Lower leg skin (tissue), 4 donors: ENCODE measurements around the gene DPP10. TPM values are rescaled to one million over a fixed set of nuclear protein-coding genes. Genes with fewer than 3 reads are reported as not detected.

Experiments
- DNase-seq, 2 donors: peaks; one replicate each; pipeline ENCODE4 v3.0.0-alpha.2; 2019; ENCODE audit warnings: low spot score in 2 of 2
- H3K4me3 ChIP-seq: fragments of 200-600 bp; sonication (generic); 2 replicates; pipeline ENCODE4 v1.5.1; 2017; ENCODE audit warnings: mild to moderate bottlenecking, low read depth; ENCODE audit not compliant: poor library complexity, severe bottlenecking
- CTCF ChIP-seq, 3 donors: fragments of 450-650 bp; IDR thresholded peaks; one replicate each; pipeline ENCODE4 v1.5.1; 2016; ENCODE audit warnings: antibody characterized with exemption in 3 of 3, mild to moderate bottlenecking in 3 of 3, moderate library complexity in 2 of 3
- POLR2A ChIP-seq, 2 donors: fragments of 450-650 bp; IDR thresholded peaks; one replicate each; pipeline ENCODE4 v1.6.1; 2016 to 2017; ENCODE audit warnings: antibody characterized with exemption in 2 of 2, mild to moderate bottlenecking in 1 of 2, moderate library complexity in 1 of 2
- WGBS, 2 donors: methylation state at CpG; one replicate each; pipeline ENCODE4 v1.1.5; 2018; 5-methylcytosine and 5-hydroxymethylcytosine counted together
- intact Hi-C: fragments of 100-400 bp; cut with DNase I; formaldehyde crosslinking; loops from one replicate; pipeline ENCODE4 v1.15.0; 2023; ENCODE audit warnings: low total_unique reads
- total RNA-seq, 4 donors: library from RNA; depleted of rRNA; stranded (reverse); fragments of >200 nt; gene quantifications; one replicate each; pipeline ENCODE4 v1.1.0, GENCODE V29; 2016

Gene DPP10
- total RNA-seq, 4 donors from 2014 or later = 1.1 TPM; not detected in 3

- no peak for TF ChIP-seq CTCF (IDR thresholded peaks at IDR 0.05)
- no peak for TF ChIP-seq POLR2A (IDR thresholded peaks at IDR 0.05)
- intact Hi-C loops = no loop called here
- DNase-seq = no peak
- WGBS, 2 donors = 39 to 42% methylated on average over 2 of the region's 2 CpGs
- H3K4me3 ChIP-seq = no peak overlapping the region
Measured at GRCh38 chr2:114424699-114425098, 17.7 kb upstream of the DPP10 start.

GRCh38 chr2:114426756-114427155 is 15.7 kb upstream of the DPP10 start:
- TF ChIP-seq CTCF (IDR thresholded peaks at IDR 0.05) (no peak), POLR2A (IDR thresholded peaks at IDR 0.05) (no peak)
- H3K4me3 ChIP-seq = no peak overlapping the region
- intact Hi-C loops = no loop called here
- DNase-seq = no peak
- WGBS, 2 donors = 50 to 60% methylated on average over 3 of the region's 3 CpGs

GRCh38 chr2:114436329-114436728 is 6.1 kb upstream of the DPP10 start:
- no peak for TF ChIP-seq CTCF (IDR thresholded peaks at IDR 0.05)
- TF ChIP-seq POLR2A (IDR thresholded peaks at IDR 0.05) = no peak
- 42 to 56% methylated on average over 1 of the region's 1 CpG for WGBS, 2 donors
- intact Hi-C loops = no loop called here
- DNase-seq = no peak
- no peak overlapping the region for H3K4me3 ChIP-seq

- no peak overlapping the region for H3K4me3 ChIP-seq
- intact Hi-C loops = no loop called here
- TF ChIP-seq POLR2A (IDR thresholded peaks at IDR 0.05) (no peak), CTCF (IDR thresholded peaks at IDR 0.05) (no peak)
- DNase-seq = no peak
- 59 to 65% methylated on average over 4 of the region's 4 CpGs for WGBS, 2 donors
Measured at GRCh38 chr2:114446571-114446970, 4.1 kb downstream of the DPP10 start.

- no peak for DNase-seq
- 30 to 33% methylated on average over 2 of the region's 2 CpGs for WGBS, 2 donors
- intact Hi-C loops = no loop called here
- no peak for TF ChIP-seq CTCF (IDR thresholded peaks at IDR 0.05)
- TF ChIP-seq POLR2A (IDR thresholded peaks at IDR 0.05) = no peak
- no peak overlapping the region for H3K4me3 ChIP-seq
Measured at GRCh38 chr2:114450639-114451038, 8.2 kb downstream of the DPP10 start.

- WGBS, 2 donors = 52 to 65% methylated on average over 1 of the region's 1 CpG
- no peak overlapping the region for H3K4me3 ChIP-seq
- TF ChIP-seq CTCF (IDR thresholded peaks at IDR 0.05) (no peak), POLR2A (IDR thresholded peaks at IDR 0.05) (no peak)
- DNase-seq = no peak
- intact Hi-C loops = no loop called here
Measured at GRCh38 chr2:114456566-114456965, 14.1 kb downstream of the DPP10 start.
